Gastrocnemius medialis (tissue), 4 donors: ENCODE results near the gene SUGP2.

Source experiments
- CTCF ChIP-seq, 5 experiments: fragments of 450-650 bp in 3 of 5; fragments of 200-600 bp in 2 of 5; sonication (generic) in 2 of 5; IDR thresholded peaks in 4 of 5; conservative IDR thresholded peaks in 1 of 5; 1 replicate in 4 of 5; 2 replicates in 1 of 5; pipeline ENCODE4 v1.5.1; 2016 to 2019; ENCODE audit warnings: antibody characterized with exemption in 5 of 5, mild to moderate bottlenecking in 3 of 5, moderate library complexity in 3 of 5
- POLR2A ChIP-seq, 2 donors: fragments of 450-650 bp; IDR thresholded peaks; one replicate each; pipeline ENCODE4 v1.6.1; 2017; ENCODE audit warnings: antibody characterized with exemption in 2 of 2, mild to moderate bottlenecking in 2 of 2, moderate library complexity in 2 of 2

GRCh38 chr19:19032420-19033175, 719 bp downstream of the SUGP2 start:
- TF ChIP-seq CTCF (IDR thresholded peaks at IDR 0.05 in 4 of 5, conservative IDR thresholded peaks at IDR 0.05 in 1 of 5) (no peak), POLR2A (IDR thresholded peaks at IDR 0.05) (no peak)
